AG10803 (cell line): Measurements from ENCODE around the gene FBXO31.

Experiments
- DNase-seq: peaks from one replicate; pipeline ENCODE4 v3.0.0; 2010; ENCODE audit warnings: low read depth
- H3K4me3 ChIP-seq: 2 replicates; pipeline ENCODE4 v1.5.1; 2011; ENCODE audit warnings: mild to moderate bottlenecking, low read length, control low read depth
- TF ChIP-seq, protein P1 (sequence below): conservative IDR thresholded peaks from 2 replicates; pipeline ENCODE4 v1.5.1; 2011; ENCODE audit warnings: mild to moderate bottlenecking, low read length, control low read depth, inconsistent platforms

FBXO31 gene

GRCh38 chr16:87312008-87312407, 71.6 kb downstream of the FBXO31 start:
- no peak for DNase-seq
- no peak overlapping the region for H3K4me3 ChIP-seq
- TF ChIP-seq, protein P1, sequence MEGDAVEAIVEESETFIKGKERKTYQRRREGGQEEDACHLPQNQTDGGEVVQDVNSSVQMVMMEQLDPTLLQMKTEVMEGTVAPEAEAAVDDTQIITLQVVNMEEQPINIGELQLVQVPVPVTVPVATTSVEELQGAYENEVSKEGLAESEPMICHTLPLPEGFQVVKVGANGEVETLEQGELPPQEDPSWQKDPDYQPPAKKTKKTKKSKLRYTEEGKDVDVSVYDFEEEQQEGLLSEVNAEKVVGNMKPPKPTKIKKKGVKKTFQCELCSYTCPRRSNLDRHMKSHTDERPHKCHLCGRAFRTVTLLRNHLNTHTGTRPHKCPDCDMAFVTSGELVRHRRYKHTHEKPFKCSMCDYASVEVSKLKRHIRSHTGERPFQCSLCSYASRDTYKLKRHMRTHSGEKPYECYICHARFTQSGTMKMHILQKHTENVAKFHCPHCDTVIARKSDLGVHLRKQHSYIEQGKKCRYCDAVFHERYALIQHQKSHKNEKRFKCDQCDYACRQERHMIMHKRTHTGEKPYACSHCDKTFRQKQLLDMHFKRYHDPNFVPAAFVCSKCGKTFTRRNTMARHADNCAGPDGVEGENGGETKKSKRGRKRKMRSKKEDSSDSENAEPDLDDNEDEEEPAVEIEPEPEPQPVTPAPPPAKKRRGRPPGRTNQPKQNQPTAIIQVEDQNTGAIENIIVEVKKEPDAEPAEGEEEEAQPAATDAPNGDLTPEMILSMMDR: no peak

DNA sequence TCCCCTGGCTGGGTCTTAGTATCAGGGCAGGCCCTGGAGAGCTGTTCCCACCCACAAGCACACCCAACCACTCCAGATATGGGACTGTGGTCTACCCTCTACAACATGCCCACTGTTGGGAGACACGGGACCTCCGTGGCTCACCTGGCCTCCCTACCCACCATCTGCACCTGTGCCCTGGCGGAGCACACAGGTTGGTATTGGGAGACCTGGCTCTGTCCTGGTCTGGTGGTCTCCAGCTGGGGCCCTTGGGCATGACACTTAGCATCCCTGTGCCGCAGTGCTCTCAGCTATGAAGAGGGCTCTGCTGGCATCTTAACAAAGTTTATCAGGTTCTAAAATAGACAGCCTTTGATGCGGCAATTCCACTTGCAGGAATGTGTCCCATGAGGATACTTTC, 72.2 kb downstream of the FBXO31 start:
- DNase-seq: no peak
- no peak overlapping the region for H3K4me3 ChIP-seq
- TF ChIP-seq, protein P1: no peak

DNA sequence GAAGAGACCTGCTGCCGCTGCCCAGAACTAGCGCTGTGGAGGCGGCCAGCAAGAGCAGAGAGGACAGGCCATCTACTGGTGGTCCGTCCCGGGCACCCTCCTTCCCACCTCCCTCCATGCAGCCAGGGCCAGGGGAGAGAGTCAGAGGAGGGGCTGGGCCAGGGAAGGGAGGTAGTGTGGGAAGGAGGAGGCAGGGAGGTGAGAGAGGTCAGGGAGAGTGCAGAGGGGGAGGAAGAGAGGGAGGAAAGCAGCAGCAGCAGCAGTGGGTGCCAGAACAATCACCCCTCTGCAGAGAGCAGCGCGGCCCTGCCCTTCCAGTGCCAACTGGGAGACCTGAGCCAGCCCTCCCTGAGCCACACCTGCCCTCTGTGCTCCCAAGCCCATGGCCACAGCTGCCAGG, 73.0 kb downstream of the FBXO31 start:
- no peak overlapping the region for H3K4me3 ChIP-seq
- TF ChIP-seq, protein P1: no peak

GRCh38 chr16:87309620-87310525, 73.7 kb downstream of the FBXO31 start:
- TF ChIP-seq, protein P1: no peak
- no peak for DNase-seq
- H3K4me3 ChIP-seq: no peak overlapping the region

More for the DNA sequence above, 73.0 kb downstream of the FBXO31 start:
- no peak for DNase-seq

- no peak overlapping the region for H3K4me3 ChIP-seq
- DNase-seq: no peak
- TF ChIP-seq, protein P1: no peak
Observed at GRCh38 chr16:87308826-87309225, 74.8 kb downstream of the FBXO31 start.

DNA sequence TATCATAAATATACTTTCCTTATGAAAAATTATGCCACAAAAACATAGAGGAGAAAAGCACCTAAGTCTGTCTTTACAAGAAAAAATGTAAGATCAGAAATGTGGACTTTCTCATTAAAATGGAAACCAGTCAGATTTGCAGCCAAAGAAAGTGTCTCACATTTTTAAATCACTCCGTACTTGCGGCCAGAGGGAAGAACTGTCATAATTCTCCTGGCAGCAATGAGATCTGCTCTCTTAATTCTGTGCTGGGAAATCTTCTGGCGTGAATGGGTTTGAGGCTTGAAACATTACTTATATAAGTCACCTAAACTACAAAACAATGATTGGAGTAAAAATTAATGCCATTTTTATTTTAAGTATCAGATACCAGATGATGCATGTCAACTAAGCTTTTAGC, 77.1 kb downstream of the FBXO31 start:
- TF ChIP-seq, protein P1: no peak
- peak; percentile 46 for DNase-seq
- no peak overlapping the region for H3K4me3 ChIP-seq
